Activated naive CD4-positive, alpha-beta T cell treated with anti-CD3 and anti-CD28 coated beads, Interleukin-2, amount 50 U/mL, for 24 hours (primary cell): ENCODE results near the gene PPFIA1.

ENCODE experiments used
- H3K27ac Mint-ChIP-seq: one replicate; pipeline ENCODE4 v1.8.0; 2021; ENCODE audit warnings: mild to moderate bottlenecking, mixed read lengths
- H3K27me3 Mint-ChIP-seq: one replicate; pipeline ENCODE4 v1.8.0; 2021; ENCODE audit warnings: mixed read lengths
- H3K36me3 Mint-ChIP-seq: one replicate; pipeline ENCODE4 v1.8.0; 2021; ENCODE audit warnings: mixed read lengths
- H3K4me1 Mint-ChIP-seq: one replicate; pipeline ENCODE4 v1.8.0; 2021; ENCODE audit warnings: mixed read lengths
- H3K4me3 Mint-ChIP-seq: one replicate; pipeline ENCODE4 v1.8.0; 2021; ENCODE audit warnings: mild to moderate bottlenecking, mixed read lengths
- H3K9me3 Mint-ChIP-seq: one replicate; pipeline ENCODE4 v1.8.0; 2021; ENCODE audit warnings: mixed read lengths

The PPFIA1 gene

GRCh38 chr11:70423523-70424505, 153.3 kb downstream of the PPFIA1 start:
- Mint-ChIP-seq H3K4me1 (no peaks in the 10 kb centered on the region), H3K9me3 (no peaks in the 10 kb centered on the region), H3K4me3 (no peak overlapping the region), H3K36me3 (peaks cover 8% of the 10 kb centered on the region), H3K27ac (peak overlapping the region; percentile 12), H3K27me3 (no peaks in the 10 kb centered on the region)

GRCh38 chr11:70424765-70425344, 154.4 kb downstream of the PPFIA1 start:
- Mint-ChIP-seq H3K36me3 (peaks cover 8% of the 10 kb centered on the region), H3K9me3 (no peaks in the 10 kb centered on the region), H3K27ac (no peak overlapping the region), H3K4me1 (no peaks in the 10 kb centered on the region), H3K4me3 (no peak overlapping the region), H3K27me3 (no peaks in the 10 kb centered on the region)

GRCh38 chr11:70427436-70427835, 156.9 kb downstream of the PPFIA1 start:
- H3K27ac Mint-ChIP-seq, result no peak overlapping the region
- H3K4me1 Mint-ChIP-seq, result no peaks in the 10 kb centered on the region
- no peak overlapping the region for H3K4me3 Mint-ChIP-seq
- no peaks in the 10 kb centered on the region for H3K27me3 Mint-ChIP-seq
- H3K9me3 Mint-ChIP-seq, result no peaks in the 10 kb centered on the region
- peaks cover 3% of the 10 kb centered on the region for H3K36me3 Mint-ChIP-seq

GRCh38 chr11:70428701-70429427, 158.4 kb downstream of the PPFIA1 start:
- Mint-ChIP-seq H3K27me3 (no peaks in the 10 kb centered on the region), H3K27ac (no peak overlapping the region), H3K4me3 (no peak overlapping the region), H3K4me1 (no peaks in the 10 kb centered on the region), H3K9me3 (no peaks in the 10 kb centered on the region), H3K36me3 (peaks cover 3% of the 10 kb centered on the region)

- no peaks in the 10 kb centered on the region for H3K9me3 Mint-ChIP-seq
- no peak overlapping the region for H3K4me3 Mint-ChIP-seq
- no peaks in the 10 kb centered on the region for H3K4me1 Mint-ChIP-seq
- H3K27me3 Mint-ChIP-seq, result no peaks in the 10 kb centered on the region
- H3K27ac Mint-ChIP-seq, result no peak overlapping the region
- H3K36me3 Mint-ChIP-seq, result peaks cover 3% of the 10 kb centered on the region
Observed at GRCh38 chr11:70429428-70429705, 158.9 kb downstream of the PPFIA1 start.

GRCh38 chr11:70429724-70430521, 159.4 kb downstream of the PPFIA1 start:
- Mint-ChIP-seq H3K27me3 (no peaks in the 10 kb centered on the region), H3K27ac (no peak overlapping the region), H3K9me3 (no peaks in the 10 kb centered on the region), H3K4me3 (no peak overlapping the region), H3K36me3 (peaks cover 3% of the 10 kb centered on the region), H3K4me1 (no peaks in the 10 kb centered on the region)

- H3K4me3 Mint-ChIP-seq, result no peak overlapping the region
- no peaks in the 10 kb centered on the region for H3K27me3 Mint-ChIP-seq
- no peaks in the 10 kb centered on the region for H3K9me3 Mint-ChIP-seq
Observed at GRCh38 chr11:70430671-70431574, 160.4 kb downstream of the PPFIA1 start.

GRCh38 chr11:70431611-70432010, 161.1 kb downstream of the PPFIA1 start:
- peak overlapping the region; percentile 27 for H3K27ac Mint-ChIP-seq
- peaks cover 3% of the 10 kb centered on the region for H3K36me3 Mint-ChIP-seq
- no peak overlapping the region for H3K4me3 Mint-ChIP-seq
- H3K4me1 Mint-ChIP-seq, result no peaks in the 10 kb centered on the region
- H3K9me3 Mint-ChIP-seq, result no peaks in the 10 kb centered on the region
- no peaks in the 10 kb centered on the region for H3K27me3 Mint-ChIP-seq

More at GRCh38 chr11:70430671-70431574, 160.4 kb downstream of the PPFIA1 start:
- H3K4me1 Mint-ChIP-seq, result no peaks in the 10 kb centered on the region
- peaks cover 1% of the 10 kb centered on the region for H3K36me3 Mint-ChIP-seq
- H3K27ac Mint-ChIP-seq, result no peak overlapping the region

GRCh38 chr11:70432065-70432464, 161.6 kb downstream of the PPFIA1 start:
- Mint-ChIP-seq H3K4me3 (no peak overlapping the region), H3K27me3 (no peaks in the 10 kb centered on the region), H3K27ac (no peak overlapping the region), H3K36me3 (peaks cover 3% of the 10 kb centered on the region), H3K4me1 (no peaks in the 10 kb centered on the region), H3K9me3 (no peaks in the 10 kb centered on the region)

GRCh38 chr11:70432580-70432979, 162.1 kb downstream of the PPFIA1 start:
- H3K4me1 Mint-ChIP-seq, result no peaks in the 10 kb centered on the region
- no peak overlapping the region for H3K27ac Mint-ChIP-seq
- peaks cover 3% of the 10 kb centered on the region for H3K36me3 Mint-ChIP-seq
- no peaks in the 10 kb centered on the region for H3K9me3 Mint-ChIP-seq
- no peak overlapping the region for H3K4me3 Mint-ChIP-seq
- no peaks in the 10 kb centered on the region for H3K27me3 Mint-ChIP-seq

GRCh38 chr11:70433038-70433437, 162.5 kb downstream of the PPFIA1 start:
- H3K27me3 Mint-ChIP-seq, result no peaks in the 10 kb centered on the region
- H3K27ac Mint-ChIP-seq, result no peak overlapping the region
- no peaks in the 10 kb centered on the region for H3K9me3 Mint-ChIP-seq
- no peak overlapping the region for H3K4me3 Mint-ChIP-seq
- peaks cover 3% of the 10 kb centered on the region for H3K36me3 Mint-ChIP-seq
- no peaks in the 10 kb centered on the region for H3K4me1 Mint-ChIP-seq

GRCh38 chr11:70433526-70433925, 163.0 kb downstream of the PPFIA1 start:
- Mint-ChIP-seq H3K27ac (peak overlapping the region; percentile 76), H3K27me3 (no peaks in the 10 kb centered on the region), H3K36me3 (peaks cover 3% of the 10 kb centered on the region), H3K4me1 (no peaks in the 10 kb centered on the region), H3K9me3 (no peaks in the 10 kb centered on the region), H3K4me3 (no peak overlapping the region)
